HuH-7 (cell line): ENCODE data around the gene CERS6.
"Not testable (repeated sequence)": the region's sequence is repeated elsewhere in the genome, so short reads cannot be mapped to it uniquely, and the experiment has no call there.

ENCODE experiments used
- DNase-seq: peaks from one replicate; pipeline ENCODE4 v3.0.0; 2011; ENCODE audit warnings: low spot score

Gene CERS6

GRCh38 chr2:168455645-168456520, at the start of gene CERS6:
CERS6 (plus strand) TSS chr2:168456272; CDS start chr2:168456449, 177 bp downstream.
- DNase-seq, result peak; percentile 95

- not testable (repeated sequence) for DNase-seq
Measured at GRCh38 chr2:168412301-168412700, 43.8 kb upstream of the CERS6 start.

- not testable (repeated sequence) for DNase-seq
Measured at GRCh38 chr2:168413101-168413500, 43.0 kb upstream of the CERS6 start.

- no peak for DNase-seq
Measured at GRCh38 chr2:168416555-168416954, 39.5 kb upstream of the CERS6 start.

GRCh38 chr2:168422584-168422983, 33.5 kb upstream of the CERS6 start:
- DNase-seq, result no peak

GRCh38 chr2:168424112-168424951, 31.7 kb upstream of the CERS6 start:
- DNase-seq, result no peak

GRCh38 chr2:168424971-168425370, 31.1 kb upstream of the CERS6 start:
- DNase-seq, result no peak

GRCh38 chr2:168426861-168427260, 29.2 kb upstream of the CERS6 start:
- no peak for DNase-seq

- DNase-seq, result no peak
Measured at GRCh38 chr2:168427451-168427850, 28.6 kb upstream of the CERS6 start.

- no peak for DNase-seq
Measured at GRCh38 chr2:168428431-168428830, 27.6 kb upstream of the CERS6 start.

- no peak for DNase-seq
Measured at GRCh38 chr2:168429988-168430387, 26.1 kb upstream of the CERS6 start.

GRCh38 chr2:168430431-168430830, 25.6 kb upstream of the CERS6 start:
- DNase-seq, result no peak

GRCh38 chr2:168431301-168432024, 24.6 kb upstream of the CERS6 start:
- DNase-seq, result no peak

GRCh38 chr2:168432100-168432499, 24.0 kb upstream of the CERS6 start:
- no peak for DNase-seq

- DNase-seq, result no peak
Measured at GRCh38 chr2:168432565-168433186, 23.4 kb upstream of the CERS6 start.

GRCh38 chr2:168433527-168433926, 22.5 kb upstream of the CERS6 start:
- no peak for DNase-seq

- DNase-seq, result no peak
Measured at GRCh38 chr2:168434146-168434545, 21.9 kb upstream of the CERS6 start.

GRCh38 chr2:168436840-168437239, 19.2 kb upstream of the CERS6 start:
- no peak for DNase-seq

GRCh38 chr2:168438553-168438952, 17.5 kb upstream of the CERS6 start:
- DNase-seq, result no peak

- no peak for DNase-seq
Measured at GRCh38 chr2:168439536-168439935, 16.5 kb upstream of the CERS6 start.

- DNase-seq, result no peak
Measured at GRCh38 chr2:168441214-168441872, 14.7 kb upstream of the CERS6 start.
